Activated CD8-positive, alpha-beta memory T cell treated with anti-CD3 and anti-CD28 coated beads for 36 hours (primary cell): ENCODE data around the gene FER. TPM values are rescaled to one million over a fixed set of nuclear protein-coding genes. Genes with fewer than 3 reads are reported as not detected.

Source experiments
- CTCF ChIA-PET: fragments of 350-600 bp; sonication (Branson Sonifier 250); formaldehyde crosslinking; loops from one replicate; lab custom pipeline; 2021; ENCODE audit warnings: antibody characterized with exemption; lab: Charles Lee
- POLR2A ChIA-PET: fragments of 350-600 bp; sonication (Branson Sonifier 250); formaldehyde crosslinking; loops from one replicate; lab custom pipeline; 2021; ENCODE audit warnings: antibody characterized with exemption; lab: Charles Lee
- total RNA-seq, 2 experiments: library from RNA; stranded (reverse); gene quantifications; one replicate each; pipeline ENCODE4 v1.2.3, GENCODE V29; 2021

Gene FER
- total RNA-seq, 2 experiments from 2014 or later, result 9.8 to 10.3 TPM

DNA sequence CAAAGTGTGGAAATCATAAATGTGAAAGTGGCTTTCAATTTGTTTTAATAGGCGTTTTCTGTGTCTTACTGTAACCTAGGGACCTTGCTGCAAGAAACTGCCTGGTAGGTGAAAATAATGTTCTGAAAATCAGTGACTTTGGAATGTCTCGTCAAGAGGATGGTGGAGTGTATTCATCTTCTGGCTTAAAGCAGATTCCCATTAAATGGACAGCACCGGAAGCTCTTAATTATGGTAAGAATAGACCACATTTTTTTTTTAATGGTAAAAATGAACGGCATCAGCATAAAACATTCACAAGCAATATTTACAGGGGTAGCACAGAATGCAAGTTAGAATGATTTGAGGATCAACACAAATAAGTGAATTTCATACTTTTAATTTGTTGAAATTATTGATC is 433.0 kb downstream of the FER start:
- ChIA-PET CTCF (no interaction called here), POLR2A (no interaction called here)

DNA sequence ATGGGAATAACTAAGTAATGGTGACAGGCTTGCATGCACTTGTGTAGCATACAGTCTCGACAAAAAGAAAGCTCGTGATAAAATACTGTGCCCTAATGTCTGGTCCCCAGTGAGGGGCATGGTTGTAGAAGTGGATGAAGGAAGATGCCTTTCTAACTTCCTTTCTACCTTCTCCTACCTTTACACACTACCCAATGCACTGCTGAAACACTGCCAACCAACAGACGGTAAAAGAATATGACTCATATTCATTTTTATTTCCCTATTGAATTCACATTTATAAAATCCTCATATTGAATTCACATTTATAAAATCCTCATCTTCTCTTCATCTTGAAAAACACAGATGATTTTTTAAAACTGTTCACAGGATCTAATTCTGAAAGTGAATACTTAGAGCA is 439.1 kb downstream of the FER start:
- CTCF ChIA-PET, result no interaction called here
- POLR2A ChIA-PET, result no interaction called here

DNA sequence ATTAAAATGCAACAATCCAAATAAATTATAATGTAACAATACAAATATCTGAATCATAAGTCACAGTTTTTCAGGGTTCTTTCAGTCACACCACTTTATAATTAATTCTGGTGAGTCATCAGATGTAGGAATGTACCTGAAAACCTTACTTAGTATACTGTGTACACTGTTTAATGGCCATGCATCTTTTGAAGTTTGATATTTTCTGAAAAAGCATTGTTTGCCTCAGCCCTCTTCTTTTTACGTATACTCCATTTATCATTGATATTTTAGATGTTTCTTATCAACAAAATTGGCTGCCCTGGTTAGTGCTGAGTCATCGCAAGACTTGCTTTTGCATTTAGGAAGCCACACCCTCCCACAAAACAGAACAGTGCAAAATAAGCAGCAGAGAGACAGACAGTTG is 443.5 kb downstream of the FER start:
- ChIA-PET POLR2A (no interaction called here), CTCF (no interaction called here)

DNA sequence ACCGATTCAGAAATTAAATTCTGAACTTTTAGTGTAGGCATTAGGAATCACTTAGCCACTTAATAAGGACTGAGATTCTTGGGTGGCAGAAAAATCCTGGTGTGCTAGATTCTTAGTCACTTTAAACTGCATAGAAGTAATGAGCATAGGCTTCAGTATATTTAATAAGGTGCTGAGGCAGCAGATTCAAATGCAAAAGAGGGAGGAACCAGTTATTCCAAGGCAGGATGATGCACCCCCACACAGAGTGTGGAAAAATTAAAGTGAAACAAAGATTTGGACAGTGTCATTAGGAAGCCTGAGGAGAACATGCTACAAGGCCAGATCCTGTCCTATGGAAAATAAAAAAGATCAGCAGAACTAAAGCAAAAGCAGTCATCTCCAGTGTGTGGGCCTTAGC is 444.3 kb downstream of the FER start:
- ChIA-PET POLR2A (no interaction called here), CTCF (no interaction called here)

DNA sequence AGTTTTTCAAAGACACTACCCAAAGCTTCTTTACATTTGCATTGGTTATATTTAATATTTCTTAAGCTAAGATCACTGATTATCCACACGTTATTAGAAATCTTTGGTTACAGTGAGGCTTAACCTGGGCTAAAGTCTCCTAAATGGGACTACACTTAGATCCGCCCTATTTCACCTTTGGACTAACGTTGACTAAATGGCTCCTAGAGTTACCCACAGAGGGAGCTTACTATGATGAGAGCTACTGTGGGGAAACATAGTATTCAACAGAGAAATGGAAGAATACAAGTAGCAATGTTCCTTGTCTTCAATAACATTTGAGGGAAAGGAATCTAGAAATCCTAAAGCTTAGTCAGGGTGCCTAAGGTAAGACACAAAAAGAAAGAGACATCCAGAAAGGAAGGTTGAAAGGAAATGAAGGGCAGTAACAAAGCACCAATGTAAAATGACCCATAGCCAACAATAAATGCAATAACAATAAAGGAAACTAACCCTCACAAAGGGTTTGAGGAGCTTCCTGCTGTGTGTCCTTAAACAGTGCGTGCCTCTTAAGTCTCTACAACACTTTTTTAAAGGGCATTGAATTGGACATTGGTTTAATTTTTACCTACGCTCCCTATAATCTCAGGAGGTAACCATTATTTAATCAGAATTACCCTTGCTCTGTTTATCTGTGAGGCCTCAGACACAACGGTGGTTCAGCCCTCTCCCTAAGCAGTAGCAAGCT is 445.0 kb downstream of the FER start:
- CTCF ChIA-PET, result no interaction called here
- POLR2A ChIA-PET, result no interaction called here

DNA sequence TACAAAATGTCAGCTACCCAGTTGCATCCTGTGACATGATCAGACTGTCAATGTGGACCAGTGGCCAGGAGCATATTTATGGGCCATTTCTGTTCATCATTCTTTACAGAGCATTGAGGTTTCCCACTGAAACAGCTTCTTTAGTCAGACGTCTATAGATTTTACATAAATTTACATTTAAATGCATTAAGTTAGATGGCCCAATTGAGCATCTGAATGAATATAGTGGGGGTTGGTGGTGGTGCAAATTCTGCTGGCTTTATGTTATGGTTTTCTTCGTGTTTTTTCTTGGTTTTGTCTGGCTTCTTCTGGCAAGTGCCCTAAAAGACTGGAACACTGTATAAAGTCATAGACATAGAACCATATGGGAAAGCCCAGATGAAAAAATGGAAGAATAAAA is 448.0 kb downstream of the FER start:
- ChIA-PET POLR2A (no interaction called here), CTCF (no interaction called here)

DNA sequence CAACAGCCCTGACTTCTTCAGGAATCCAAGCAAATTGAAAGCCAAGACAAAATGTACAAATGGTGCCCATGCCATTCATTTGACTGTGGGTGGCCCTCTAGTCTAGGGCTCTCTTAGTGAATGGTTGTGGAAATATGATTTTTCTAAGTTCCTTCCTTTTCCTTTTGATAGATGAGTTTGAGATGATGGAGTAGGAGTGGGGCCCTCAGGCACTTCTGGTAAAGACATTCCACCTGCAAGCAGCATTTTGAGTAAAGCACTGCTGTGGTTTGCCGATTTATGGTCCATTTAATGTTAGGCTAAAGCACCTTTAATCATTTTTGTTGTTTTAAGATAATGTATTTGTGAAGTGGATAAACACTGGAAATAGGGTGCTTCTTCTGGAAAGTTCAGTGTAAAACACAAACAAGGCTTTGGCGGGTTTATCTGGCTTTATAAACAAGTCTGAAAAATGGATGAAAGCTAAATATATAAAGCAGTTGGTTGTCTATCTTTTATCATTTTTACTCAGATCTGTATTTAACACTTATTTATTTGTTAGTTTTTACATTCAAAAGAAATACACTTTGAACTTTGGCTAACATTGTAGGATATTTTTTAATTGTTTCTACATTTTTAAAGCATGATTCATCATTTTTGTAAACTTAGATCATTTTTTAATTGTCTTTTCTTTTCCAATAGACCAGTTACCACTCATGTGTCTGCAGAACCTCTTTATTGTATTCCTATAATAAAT is 448.6 kb downstream of the FER start:
- ChIA-PET POLR2A (no interaction called here), CTCF (no interaction called here)

- ChIA-PET CTCF (no interaction called here), POLR2A (no interaction called here)
Observed at GRCh38 chr5:109196823-109197160, 449.1 kb downstream of the FER start.

- POLR2A ChIA-PET, result no interaction called here
- CTCF ChIA-PET, result no interaction called here
Observed at GRCh38 chr5:109199289-109199688, 451.6 kb downstream of the FER start.

- ChIA-PET CTCF (no interaction called here), POLR2A (no interaction called here)
Observed at GRCh38 chr5:109199799-109200620, 452.3 kb downstream of the FER start.

DNA sequence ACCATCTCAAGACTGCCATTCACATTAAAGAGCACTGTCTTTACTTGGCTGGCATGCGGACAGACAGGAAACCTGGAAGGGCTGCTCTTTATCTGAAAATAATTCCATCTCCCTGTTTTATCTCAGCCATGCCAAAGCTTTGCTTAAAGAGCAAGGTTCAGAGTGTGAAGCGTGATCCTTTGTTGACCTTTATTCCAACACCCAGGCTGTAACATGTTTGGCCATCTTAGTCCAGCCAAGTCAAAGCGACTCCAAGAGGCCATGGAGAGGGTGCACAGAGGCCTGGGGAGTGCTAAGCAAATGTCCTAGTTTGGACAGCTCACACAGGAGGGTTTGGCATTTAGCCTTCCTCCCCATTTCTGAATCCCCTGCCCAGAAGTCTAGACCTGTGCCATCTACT is 467.3 kb downstream of the FER start:
- ChIA-PET CTCF (interaction anchor here (0.6 kb wide), 1 partner anchor 184 kb away, joined by 3 read pairs; no protein-coding TSS in a partner anchor), POLR2A (no interaction called here)

- ChIA-PET POLR2A (no interaction called here), CTCF (no interaction called here)
Observed at GRCh38 chr5:109218818-109219217, 471.1 kb downstream of the FER start.

DNA sequence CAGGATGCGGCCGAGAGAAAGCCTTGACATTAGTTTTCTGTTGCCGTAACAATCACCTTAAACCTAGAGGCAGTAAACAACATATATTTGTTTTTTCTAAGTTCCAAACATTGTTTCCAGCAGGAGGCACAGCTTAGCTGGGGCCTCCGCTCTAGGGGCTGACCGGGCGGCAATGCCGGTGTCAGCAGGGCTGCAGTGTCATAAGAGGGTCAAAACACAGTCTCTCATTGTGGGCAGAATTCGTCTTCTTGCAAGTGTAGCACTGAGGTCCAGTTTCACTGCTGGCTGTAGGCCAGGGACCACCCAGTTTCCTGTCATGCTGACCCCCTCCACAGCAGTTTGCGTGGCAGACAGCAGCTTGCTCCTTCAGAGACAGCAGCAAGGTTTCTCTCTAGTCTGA is 475.8 kb downstream of the FER start:
- ChIA-PET CTCF (no interaction called here), POLR2A (no interaction called here)

GRCh38 chr5:109224276-109224882 is 476.7 kb downstream of the FER start:
- CTCF ChIA-PET, result no interaction called here
- POLR2A ChIA-PET, result no interaction called here

DNA sequence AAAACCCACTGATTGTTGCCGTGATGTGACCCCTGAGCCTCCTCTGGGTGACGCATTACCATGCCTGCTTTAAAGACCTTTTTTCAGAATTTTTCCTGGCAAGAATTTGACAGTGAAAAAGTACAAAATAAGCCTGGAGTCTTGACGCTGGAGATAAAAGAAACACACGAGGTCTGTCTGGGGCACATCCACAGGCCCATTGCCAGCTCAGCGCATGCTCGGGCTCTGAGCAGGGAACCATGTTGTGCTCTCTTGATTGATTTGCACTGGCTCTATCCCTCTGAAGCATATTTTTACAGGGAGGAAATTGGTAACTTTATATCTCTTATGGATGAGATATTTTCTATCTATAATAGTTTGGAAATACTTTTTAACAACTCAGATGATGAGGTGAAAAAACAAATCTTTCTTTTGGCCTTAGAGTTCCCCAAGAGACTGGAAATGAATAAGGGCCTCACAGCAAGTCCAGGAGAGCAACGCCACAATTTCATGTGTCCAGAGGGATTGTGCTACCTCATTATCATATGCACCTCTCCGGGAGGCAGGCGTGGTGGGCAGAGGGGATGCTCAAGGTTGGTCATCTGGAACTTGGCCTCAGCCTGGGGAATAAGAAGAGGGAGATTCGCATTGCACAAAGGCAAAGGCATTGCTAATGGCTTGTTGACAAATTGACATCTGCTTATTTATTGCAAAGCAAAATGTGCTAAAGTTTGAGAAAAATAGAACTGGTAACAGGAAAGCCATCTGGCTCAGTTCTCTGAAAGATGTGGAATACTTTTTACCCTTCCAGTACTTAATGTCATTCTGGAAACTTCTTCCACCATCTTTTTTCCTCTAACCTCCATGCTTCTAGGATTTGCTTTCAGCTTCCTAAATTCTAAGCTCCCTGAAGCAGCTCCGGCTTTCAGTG is 478.3 kb downstream of the FER start:
- POLR2A ChIA-PET, result no interaction called here
- CTCF ChIA-PET, result no interaction called here

DNA sequence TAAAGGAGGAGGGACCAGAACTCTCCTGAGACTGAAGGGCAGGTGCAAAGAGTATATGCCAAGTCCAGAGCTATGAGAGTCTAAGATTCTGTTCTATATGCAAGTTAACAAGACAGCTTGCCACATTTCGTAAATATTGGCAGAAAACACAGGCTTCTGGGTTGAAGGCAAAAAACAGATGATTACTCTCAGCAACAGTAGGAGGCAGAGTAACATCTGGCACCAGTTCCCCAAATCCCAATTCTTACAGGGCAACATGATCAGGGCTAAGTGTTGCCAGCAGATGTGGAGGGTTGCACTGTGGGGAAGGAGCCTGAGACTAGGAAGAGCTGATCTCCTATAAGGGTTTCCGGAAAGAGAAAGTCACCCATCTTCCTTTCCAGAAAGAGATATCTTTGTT is 482.7 kb downstream of the FER start:
- CTCF ChIA-PET, result no interaction called here
- POLR2A ChIA-PET, result no interaction called here

- CTCF ChIA-PET, result no interaction called here
- POLR2A ChIA-PET, result no interaction called here
Observed at GRCh38 chr5:109231331-109231730, 483.6 kb downstream of the FER start.

DNA sequence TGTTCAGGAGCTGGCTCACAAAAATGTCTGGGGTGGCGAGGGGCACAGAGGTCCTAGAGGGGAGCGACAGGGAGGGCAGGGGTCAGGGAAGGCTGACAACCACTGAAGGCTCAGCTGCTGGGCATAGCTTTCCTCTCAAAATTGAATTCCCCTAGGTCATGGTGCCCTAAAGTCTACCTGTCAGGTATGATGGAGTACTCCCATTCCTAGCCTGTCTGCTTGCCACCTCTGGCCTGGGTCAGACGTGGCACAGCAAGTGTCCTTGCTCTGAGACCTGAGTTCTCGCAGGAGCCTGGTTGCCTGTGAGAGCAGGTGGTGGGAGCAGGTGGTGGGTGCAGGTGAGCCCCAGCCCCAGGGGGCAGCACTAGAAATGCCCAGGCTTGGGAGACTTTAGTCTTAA is 486.7 kb downstream of the FER start:
- CTCF ChIA-PET, result no interaction called here
- POLR2A ChIA-PET, result no interaction called here

GRCh38 chr5:109239456-109239855 is 491.8 kb downstream of the FER start:
- ChIA-PET CTCF (no interaction called here), POLR2A (no interaction called here)
